HG02970 (cell line): ENCODE data around the gene ALDH18A1.

Experiments
- ATAC-seq: cut with Tn5 transposase; IDR thresholded peaks from one replicate; pipeline ENCODE4 v1.9.1; 2021; ENCODE audit warnings: mild to moderate bottlenecking, moderate library complexity, moderate number of reproducible peaks; ENCODE audit not compliant: unreplicated experiment, low FRiP score

Gene ALDH18A1

DNA sequence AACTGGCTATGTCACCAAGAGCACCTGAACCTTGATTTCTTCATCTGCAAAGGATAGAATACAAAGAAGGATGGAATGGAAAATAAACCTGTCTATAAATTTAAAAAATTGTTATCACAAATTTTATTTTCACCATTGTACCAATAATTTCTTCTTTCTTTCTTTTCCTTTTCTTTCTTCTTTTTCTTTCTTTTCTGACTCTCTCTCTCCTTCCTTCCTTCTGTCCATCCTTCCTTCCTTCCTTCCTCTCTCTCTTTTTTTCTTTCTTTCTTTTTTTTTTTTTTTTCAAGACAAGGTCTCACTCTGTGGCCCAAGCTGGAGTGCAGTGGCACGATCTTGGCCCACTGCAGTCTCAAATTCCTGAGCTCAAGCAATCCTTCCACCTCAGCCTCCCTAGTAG, 58.7 kb downstream of the ALDH18A1 start:
- ATAC-seq: no peak

DNA sequence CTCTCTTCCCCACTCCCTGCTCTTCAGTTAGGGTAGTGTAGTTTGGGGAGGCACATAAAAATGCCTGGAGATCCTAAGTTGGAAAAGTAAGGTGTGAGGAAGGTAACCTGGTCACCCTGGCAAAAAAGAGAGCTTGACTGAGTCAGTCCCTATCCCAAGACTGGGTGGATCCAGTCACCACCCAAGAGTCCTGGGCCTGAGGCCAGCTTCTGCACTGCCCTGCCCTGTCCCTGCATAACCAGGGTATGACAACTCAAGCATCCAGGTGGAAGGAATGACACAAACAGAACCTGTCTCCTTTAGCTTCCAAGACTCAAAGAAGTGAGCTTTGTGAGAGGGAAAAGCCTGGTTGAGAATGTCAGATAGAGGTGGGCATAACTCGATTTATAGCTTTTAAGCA, 68.5 kb downstream of the ALDH18A1 start:
- no peak for ATAC-seq

- no peak for ATAC-seq
Observed at GRCh38 chr10:95579835-95580535, 76.5 kb downstream of the ALDH18A1 start.

- ATAC-seq: no peak
Observed at GRCh38 chr10:95579292-95579691, 77.2 kb downstream of the ALDH18A1 start.

GRCh38 chr10:95578619-95579018, 77.9 kb downstream of the ALDH18A1 start:
- ATAC-seq: no peak

DNA sequence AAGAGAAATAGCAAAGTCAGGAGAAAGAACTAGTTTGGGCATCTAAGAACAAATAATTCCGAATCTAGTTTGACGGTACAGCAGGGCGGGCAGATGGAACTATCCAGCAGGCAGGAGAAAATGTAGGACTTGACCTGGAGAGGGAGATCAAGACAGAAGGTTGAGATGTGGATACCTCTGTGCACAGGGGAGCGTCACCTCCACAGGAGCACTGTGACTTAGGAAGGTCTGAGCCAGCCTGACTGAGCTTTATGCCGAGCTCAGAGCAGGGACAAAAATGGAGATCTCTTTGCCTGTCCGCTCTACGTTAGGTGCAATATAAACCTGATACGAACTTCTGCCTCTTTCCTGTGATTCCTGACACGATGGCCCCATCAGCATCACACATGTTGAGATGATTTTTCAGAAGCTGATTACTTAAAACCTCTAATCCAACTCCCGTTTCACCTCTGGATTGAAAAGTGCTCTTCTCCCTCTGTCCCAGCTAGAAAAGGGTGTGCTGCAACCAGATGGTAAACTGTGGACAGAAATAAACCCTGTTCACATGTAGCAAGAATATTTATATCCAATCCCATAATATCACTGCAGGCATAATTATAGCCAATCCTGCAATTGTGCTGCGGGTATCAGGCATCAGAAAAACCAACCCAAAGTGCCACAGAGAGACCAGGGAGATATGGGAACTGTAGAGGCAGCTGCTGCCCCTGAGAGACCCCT, 81.7 kb downstream of the ALDH18A1 start:
- no peak for ATAC-seq

DNA sequence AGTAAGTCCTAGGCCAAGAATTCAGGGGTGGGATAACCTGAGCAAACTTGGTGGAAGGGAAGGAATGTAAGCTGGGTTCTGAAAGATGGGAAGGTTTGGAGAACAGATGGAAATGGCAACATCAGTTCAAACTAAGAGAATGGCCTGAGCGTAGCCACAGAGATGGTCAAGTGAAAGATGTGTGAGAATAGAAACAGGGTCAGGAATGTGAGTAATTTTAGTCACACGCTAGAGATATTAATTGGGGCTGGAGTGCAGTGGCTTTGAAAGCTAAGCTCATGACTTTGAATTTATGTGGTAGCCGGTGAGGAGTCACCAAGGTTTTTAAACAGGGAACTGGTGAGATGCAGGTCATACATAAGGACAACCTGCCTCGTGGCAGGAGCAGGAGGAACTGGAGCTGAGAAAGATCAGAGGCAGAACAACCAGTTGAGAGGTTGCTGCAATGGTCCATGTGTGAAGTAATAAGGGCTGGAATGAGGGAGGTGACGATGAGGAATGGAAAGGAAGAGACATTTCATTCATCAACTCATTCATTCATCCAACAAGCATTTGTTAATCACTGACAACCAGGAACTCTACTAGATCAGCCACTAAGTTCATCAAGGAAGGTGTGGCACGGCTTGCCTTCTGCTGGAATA, 82.4 kb downstream of the ALDH18A1 start:
- no peak for ATAC-seq

DNA sequence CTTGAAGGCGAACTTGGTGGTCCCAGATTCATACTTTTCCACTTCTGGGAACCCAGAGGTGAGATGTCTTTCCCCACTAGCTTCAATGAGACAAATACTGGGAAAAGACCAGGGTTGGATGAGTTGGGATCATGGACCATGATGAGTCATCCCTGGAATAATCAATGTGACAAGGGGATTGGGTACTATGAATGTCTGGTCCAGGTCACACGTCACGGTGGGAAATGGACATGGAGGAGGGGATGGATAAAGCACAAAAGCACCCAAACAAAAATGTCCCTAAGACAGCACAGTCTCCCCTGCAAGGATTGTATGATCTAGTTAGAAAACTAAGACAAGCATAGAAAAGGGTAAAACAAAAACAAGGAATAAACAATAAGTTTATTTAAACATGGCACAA, 83.0 kb downstream of the ALDH18A1 start:
- ATAC-seq: no peak

DNA sequence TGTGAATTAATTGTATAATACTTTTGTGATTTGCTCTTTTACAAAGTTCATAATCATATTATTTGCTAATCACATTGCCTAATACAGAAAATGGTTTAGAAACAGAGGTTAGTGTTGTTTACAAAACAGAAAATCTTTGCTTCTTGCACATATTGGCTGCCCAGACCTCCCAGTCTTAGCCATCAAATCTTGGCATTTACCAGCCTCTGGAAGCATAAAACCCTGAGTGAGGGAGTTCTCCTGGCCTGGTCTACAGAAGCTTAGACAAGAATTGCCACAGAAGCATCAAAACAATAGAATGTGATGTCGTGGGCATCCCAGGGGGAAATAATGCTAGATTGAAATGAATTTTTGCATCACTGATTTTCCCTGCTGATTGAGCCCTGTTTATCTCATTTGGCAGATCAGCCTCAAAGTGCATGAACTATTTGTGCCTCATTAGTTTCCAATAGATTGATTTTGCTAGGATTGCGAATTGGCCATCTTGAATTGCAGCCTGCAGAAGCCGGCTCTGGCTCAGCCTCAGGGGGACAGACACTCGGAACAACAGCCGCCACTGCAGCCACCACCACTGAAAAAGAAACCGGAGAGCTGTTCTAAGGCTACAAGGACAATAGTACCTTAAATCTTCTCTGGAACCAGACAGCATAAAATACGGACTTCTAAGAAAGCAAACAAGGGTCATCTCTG, 84.2 kb downstream of the ALDH18A1 start:
- ATAC-seq: no peak

GRCh38 chr10:95571390-95571789, 85.1 kb downstream of the ALDH18A1 start:
- ATAC-seq: no peak

DNA sequence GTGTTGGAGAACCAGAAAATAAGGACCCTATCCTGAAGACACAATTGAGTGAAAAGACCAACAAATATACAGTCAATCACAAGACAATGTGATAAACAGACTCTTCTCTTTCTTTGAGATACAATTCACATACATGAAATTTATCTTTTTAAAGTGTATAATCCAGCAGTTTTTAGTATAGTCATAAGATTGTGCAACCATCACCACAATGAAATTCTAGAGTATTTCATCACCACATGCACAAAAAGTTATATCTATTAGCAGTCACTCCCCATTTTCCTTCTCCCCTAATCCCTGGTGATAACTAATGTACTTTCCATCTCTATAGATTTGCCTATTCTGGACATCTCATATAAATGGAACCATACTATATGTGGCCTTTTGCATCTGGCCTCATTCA, 87.1 kb downstream of the ALDH18A1 start:
- ATAC-seq: no peak

- no peak for ATAC-seq
Observed at GRCh38 chr10:95567903-95568630, 88.4 kb downstream of the ALDH18A1 start.

GRCh38 chr10:95566136-95566535, 90.4 kb downstream of the ALDH18A1 start:
- ATAC-seq: no peak

DNA sequence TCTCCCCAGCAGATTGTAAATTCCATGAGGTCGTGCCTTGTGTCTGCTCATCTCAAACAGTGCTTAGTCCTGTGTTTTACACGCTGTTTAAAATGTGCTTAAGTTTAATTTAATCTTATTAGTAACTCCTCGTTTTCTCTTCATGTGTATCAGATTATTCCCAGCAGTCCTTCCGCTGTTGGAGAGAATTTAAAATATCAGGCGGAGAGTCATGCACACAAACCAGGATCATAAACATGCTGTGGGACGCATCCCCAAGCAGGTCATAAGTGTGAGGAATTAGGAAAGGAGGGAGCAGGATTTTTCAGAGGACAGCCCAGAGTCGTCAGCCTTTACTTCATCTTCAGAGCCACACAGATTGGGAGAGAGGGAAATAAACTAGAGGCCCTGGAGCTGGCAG, 91.2 kb downstream of the ALDH18A1 start:
- ATAC-seq: no peak

DNA sequence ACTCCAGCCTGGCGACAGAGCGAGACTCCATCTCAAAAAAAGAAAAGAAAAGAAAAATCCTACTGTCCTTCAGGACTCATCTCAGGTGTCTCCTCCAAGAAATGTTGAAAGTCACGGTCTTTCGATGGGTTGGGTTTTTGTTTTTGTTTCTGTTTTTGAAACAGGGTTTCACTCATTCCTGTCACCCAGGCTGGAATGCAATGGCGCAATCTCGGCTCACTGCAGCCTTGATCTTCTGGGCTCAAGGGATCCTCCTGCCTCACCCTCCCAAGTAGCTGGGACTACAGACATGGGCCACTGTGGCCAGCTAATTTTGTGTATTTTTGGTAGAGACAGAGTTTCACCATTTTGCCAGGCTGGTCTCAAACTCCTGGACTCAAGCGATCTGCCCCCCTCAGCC, 92.2 kb downstream of the ALDH18A1 start:
- ATAC-seq: no peak

GRCh38 chr10:95562341-95562965, 94.1 kb downstream of the ALDH18A1 start:
- ATAC-seq: no peak

DNA sequence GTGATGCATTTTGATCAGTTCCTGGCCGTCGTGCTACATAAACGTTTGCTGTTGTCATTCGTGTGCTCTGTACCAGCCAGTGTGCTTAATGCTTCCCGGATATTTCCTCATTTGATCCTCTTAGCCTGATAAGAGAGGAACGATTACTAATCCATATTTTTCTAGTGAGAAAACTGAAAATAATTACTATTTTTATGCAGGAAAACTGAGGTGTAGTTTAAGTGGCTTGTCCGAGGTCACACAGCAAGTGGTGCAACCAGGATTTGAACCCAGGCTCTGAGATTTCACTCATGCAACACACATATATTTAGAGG, 94.7 kb downstream of the ALDH18A1 start:
- ATAC-seq: no peak

- ATAC-seq: peak; percentile 98
Observed at GRCh38 chr10:95561177-95561863, 95.2 kb downstream of the ALDH18A1 start, which contains the start of gene SORBS1. Gene SORBS1 (minus strand): TSS chr10:95561371. CDS start chr10:95441135, 120,236 bp downstream.
